Fibroblast of skin of abdomen (primary cell): ENCODE data around the gene GARS1.
"Not testable (repeated sequence)": the region's sequence is repeated elsewhere in the genome, so short reads cannot be mapped to it uniquely, and the experiment has no call there.

Experiments
- DNase-seq: peaks from one replicate; pipeline ENCODE4 v3.0.0-alpha.2; 2013

Gene GARS1

DNA sequence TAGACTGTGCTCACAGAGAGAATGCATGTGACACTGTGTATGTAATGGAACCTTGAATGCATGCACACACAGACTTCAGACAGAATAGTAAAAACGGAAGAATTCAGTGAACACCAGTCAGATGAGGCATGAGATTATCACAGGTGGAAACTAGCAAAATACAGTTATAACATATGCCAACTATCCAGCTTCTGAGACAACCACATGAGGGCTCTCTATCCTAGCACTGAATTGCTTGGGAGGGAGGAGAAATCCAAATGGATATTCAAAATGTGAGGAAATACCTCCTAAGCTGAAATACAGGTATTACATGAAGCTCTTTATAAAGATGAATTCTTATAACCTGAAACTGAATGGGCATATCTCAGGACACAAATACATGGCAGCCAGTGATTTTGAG is 30.6 kb downstream of the GARS1 start:
- DNase-seq = no peak

- DNase-seq = no peak
These were observed 32.3 kb downstream of the GARS1 start for GRCh38 chr7:30627026-30627425.

DNA sequence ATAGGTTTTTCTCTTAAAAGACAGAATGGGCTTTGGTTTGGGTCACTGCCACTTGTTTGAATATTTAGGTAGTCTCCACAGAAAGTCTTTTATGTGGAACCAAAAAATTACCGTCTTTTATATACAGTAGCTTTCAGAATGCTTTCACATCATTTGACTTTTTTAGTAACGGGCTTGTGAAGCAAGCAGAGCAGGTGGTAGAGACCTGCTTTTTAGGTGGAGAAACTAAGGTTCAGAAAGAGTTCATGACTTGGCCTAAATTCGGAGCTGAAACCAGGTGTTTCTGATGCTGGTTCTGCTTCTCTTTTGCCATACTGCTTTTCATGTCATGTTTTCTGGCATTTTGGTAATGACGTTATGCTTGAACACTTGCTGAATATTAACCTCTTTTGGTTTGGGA is 36.3 kb downstream of the GARS1 start:
- no peak for DNase-seq

DNA sequence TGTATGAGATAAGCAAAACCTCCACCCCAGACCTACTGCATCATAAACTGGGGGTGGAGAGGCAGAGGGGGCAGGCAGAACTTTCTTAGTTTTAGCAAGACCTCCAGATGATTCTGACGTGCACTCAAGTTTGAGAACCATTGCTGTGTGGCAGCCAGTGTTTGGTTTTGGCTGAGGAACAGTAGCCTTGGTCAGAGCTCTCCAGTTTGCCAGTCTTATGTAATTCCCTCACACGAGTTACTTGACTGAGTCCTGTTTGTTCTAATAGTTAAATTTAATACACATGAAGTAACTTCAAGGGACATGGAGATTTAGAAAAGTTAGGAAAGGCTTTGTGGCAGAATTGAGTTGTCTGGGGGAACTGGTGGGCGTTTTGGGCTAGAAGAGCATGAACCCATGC is 38.5 kb downstream of the GARS1 start:
- no peak for DNase-seq

- no peak for DNase-seq
These were observed 39.5 kb downstream of the GARS1 start for GRCh38 chr7:30634193-30634626.

DNA sequence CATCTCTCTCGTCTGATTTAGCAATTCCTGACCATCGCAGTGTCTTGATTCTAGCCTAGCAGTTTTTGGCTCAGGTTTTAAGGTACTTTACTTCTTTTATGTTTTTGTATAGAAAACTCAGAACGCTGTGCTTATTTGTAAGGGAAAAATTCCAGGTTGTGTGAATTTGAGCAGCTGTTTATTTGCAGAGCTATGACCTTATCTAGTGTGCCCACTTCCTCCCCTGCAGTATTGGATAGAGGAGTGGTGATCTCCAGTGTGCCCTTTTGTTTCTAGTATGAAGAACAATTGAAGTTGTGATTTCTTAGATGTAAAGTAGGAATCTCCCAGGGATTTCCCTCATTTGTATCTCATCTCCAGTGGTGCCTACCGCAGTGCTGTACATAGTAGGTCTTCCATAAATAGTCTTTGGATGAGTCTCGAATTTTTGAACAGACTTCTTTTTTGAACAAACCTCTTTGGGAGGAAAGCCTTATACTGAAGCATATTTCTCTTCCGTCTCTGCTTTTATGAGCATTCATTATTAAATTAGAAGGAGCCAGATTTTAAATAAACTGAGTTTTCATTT is 40.0 kb downstream of the GARS1 start:
- DNase-seq = no peak

- no peak for DNase-seq
These were observed 41.1 kb downstream of the GARS1 start for GRCh38 chr7:30635798-30636197.

DNA sequence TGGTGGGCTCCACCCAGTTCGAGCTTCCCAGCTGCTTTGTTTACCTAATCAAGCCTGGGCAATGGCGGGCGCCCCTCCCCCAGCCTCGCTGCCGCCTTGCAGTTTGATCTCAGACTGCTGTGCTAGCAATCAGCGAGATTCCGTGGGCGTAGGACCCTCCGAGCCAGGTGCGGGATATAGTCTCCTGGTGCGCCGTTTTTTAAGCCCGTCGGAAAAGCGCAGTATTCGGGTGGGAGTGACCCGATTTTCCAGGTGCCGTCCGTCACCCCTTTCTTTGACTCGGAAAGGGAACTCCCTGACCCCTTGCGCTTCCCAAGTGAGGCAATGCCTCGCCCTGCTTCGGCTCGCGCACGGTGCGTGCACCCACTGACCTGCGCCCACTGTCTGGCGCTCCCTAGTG is 47.6 kb downstream of the GARS1 start:
- not testable (repeated sequence) for DNase-seq

GRCh38 chr7:30642789-30643188 is 48.1 kb downstream of the GARS1 start:
- no peak for DNase-seq

GRCh38 chr7:30644286-30644955 is 49.7 kb downstream of the GARS1 start:
- DNase-seq = no peak

- DNase-seq = no peak
These were observed 51.0 kb downstream of the GARS1 start for GRCh38 chr7:30645661-30646060.

DNA sequence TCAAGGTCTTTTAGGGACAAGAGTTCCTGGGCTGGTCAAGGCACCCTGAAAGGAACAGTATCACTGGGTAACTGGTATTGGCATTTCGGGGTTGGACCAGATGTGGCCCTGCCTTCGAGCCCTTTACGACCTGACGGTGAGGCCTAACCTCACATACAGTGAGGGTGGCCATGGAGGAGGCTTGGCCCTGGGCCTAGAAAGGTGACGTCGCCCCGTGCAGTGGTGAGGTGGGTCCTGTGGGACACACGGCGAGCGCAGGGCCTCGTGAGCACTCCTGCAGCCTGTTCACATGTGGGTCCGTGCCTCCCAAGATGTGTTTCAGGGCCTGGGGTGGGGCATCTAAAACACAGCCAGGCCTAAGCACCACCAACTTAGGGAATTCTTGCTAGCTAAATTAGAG is 51.5 kb downstream of the GARS1 start:
- no peak for DNase-seq

- DNase-seq = no peak
These were observed 53.1 kb downstream of the GARS1 start for GRCh38 chr7:30647589-30648364.

DNA sequence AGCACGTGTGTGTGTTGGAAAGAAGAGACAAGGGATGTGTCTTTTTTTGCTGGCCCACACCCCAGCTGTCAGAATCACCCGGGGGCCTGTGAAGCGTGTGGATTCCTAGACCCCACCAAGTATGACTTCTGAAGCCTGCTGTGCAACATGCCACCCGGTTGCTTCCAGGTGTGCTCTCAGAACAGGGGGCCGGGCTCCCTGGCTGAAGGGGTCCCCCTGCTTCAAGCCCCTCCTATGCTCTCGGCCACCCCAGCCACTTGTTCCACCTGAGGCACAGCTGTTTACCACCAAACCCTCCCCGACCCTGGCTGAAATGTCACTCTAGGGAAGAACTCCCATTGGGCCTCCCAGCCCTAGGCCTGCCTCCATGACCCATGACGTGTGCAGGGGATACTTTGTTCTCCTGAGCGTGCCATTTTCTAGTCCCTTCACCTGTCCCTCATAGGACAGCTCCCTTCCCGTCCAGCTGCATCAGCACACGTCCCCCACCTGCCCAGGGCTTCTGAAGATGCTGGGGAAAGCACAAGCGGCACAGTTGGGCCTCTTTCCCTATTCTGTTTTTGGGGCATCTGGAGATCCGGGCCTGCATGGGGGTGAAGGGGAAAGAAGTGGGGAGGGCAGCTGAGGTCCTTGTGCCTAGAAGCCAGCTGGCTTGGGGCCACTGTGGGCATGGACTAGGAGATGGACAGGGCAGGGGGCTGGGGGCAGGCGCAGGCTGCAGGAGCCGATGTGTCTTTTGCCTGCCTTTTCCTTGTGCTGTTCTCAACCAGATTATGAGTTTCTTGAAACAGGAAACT is 54.3 kb downstream of the GARS1 start:
- DNase-seq = no peak

DNA sequence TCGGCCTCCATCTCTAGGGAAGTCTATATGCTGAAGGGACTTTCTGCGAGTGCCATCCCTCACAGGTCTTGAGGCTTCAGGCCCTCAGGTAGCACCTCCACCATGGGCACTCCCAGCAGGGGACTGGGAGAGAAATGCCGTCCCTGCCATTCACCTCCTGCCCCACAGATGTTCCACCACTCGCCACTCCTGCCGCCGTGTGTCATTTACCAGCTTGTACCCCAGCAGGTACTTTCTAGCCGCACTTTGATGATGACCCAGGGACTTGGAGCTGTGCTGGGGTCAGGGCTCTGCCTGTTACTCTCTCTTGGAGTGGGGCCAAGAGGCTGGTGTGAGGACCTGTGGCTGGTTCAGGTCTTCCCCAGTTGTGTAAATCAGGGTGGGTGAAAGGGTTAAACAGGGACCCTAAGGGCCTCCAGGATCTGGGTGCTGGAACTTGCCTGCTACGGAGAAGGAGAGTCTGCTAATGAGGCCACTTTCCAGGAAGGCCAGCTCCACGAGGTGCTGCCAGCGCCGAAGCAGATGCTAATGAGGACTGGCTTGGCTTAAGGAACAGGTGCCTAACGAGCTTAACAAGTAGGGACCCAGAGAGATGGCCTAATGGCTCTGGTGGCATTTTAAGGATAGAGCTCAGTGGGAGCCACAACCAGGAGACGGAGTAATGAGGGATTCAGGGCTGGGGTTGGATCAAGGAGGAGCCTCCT is 55.2 kb downstream of the GARS1 start:
- no peak for DNase-seq

DNA sequence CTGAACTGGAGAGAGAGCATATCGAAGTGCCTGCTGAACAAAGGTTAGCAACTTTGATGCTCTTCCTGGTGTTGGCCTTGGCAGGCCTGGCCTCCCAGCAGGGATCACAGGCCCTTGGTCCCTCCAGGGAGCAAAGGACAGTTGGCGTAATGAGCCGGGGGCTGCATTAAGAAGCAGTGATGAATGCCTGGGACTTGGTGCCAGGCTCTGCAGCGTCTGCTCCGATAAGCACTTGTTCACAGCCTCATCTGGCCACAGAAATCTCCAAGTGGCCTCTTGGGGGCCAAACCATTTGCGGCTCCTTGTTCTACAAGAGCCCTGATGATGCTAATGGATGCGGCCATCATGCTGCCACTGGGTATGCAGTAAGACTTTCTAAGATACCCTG is 55.7 kb downstream of the GARS1 start:
- DNase-seq = no peak

DNA sequence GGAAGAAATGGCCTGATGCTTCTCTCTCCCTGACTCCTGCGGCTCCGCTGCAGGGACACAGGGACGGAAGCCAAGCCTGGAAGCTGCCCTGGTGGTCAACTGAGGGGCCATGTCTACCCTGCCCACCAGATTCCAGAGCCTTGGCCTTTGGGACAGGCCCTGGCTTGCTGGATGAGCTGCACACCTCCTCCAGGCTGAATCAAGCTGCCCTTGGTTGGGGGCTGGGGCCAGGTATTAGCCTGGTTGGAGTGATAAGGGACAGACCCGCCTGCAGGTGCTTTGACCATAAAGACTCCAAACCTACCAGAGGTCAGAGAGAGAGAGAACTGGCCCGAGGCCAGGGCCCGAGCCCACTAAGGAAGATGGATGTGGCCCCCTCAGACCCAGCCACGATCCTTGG is 57.5 kb downstream of the GARS1 start:
- DNase-seq = no peak

- no peak for DNase-seq
These were observed 58.3 kb downstream of the GARS1 start for GRCh38 chr7:30652698-30653641.

- no peak for DNase-seq
These were observed 59.8 kb downstream of the GARS1 start for GRCh38 chr7:30654296-30655090.
